NCI-H748 (cell line): ENCODE data around the gene TOR1AIP2.
A peak's percentile ranks its signal among the peaks of the same experiment; 100 is the strongest.

ENCODE experiments used
- DNase-seq: peaks from one replicate; lab custom pipeline; 2025; ENCODE audit not compliant: unreplicated experiment; lab: John Stamatoyannopoulos, UW

TOR1AIP2 gene

DNA sequence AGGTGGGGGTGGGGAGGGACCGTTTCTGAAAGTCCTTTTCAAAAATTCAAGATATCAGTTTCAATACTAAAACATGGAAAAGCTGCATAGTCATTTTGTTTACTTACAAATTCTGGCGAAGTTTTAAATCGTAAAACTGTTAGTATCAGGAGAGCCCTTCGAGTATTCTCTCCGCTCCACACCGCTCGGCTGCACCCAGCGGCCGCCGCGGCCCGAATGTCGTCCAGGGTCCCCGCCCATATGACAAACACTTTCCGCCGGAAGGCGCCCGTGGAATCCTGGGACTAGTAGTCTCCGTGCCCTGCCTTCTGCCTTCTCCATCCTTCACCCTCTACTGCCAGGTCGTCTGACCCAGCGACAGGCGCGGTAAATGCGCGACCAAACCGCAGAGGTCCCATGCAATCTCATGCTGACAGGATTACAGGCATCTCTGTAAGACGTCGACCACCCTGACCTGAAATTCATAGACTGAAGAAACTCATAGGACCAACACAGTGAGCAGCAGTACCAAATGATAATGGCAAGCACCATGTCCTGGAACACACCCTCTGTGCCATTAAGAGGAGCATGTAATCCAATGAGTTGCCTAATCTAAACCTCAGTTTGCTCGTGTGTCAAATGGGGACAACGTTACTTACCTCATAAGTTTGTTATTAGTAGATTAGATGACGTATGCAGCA lies at the start of gene TOR1AIP2:
Gene TOR1AIP2, minus strand, starts transcription at position 218 of the 680 bp plus-strand sequence. CDS start 25,138 bp downstream, outside the sequence.
- peak; percentile 86 for DNase-seq

DNA sequence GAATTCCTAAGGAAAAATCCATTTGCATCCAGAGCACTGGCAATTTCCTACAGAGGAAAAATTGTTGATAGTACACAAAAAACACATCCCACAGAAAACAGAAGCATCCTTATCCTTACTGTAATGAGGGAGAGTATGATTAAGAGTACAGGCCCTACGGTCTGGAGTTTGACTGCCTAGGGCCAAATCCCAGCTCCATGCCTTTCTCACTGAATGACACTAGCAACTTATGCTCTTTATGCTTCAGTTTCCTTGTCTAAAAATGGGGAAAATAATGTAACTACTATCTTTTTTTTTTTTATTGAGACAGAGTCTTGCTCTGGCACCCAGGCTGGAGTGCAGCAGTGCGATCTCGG lies 49.2 kb upstream of the TOR1AIP2 start:
- DNase-seq, result no peak

DNA sequence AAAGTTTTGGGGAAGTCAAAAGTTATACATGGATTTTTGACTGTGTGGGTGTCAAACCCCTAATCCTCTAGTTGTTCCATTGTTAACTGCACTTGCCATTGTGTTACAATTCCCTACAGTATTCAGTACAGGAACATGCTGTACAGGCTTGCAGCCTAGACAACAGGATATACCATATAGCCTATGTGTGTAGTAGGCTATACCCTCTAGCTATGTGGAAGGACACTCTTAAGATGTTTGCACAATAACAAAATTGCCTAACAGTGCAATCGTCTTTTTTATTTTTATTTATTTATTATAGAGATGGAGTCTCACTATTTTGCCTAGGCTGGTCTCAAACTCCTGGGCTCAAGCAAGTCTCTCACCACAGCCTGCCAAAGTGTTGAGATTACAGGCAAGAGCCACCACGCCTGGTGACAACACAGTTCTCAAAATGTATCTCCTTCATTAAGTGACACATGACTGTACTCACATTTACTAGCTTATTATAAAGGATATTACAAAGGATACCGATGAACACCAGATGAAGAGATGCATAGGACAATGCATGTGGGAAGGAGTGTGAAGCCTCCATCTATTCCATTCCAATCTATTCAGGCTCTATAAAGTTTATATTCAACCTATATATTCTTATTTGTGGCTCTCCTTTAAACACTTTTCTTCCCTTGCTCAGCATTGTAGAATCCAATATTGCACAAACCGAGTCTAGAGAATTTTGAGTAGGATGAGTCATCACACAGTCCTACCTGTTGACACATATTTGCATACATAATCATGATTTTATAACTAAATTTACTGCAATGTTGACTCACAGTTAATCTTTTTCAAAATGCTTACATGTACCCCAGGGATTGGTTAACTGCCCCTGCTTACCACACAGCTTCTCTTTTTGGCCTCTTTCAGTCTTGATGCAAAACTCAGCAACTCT lies 48.6 kb upstream of the TOR1AIP2 start:
- DNase-seq, result no peak

DNA sequence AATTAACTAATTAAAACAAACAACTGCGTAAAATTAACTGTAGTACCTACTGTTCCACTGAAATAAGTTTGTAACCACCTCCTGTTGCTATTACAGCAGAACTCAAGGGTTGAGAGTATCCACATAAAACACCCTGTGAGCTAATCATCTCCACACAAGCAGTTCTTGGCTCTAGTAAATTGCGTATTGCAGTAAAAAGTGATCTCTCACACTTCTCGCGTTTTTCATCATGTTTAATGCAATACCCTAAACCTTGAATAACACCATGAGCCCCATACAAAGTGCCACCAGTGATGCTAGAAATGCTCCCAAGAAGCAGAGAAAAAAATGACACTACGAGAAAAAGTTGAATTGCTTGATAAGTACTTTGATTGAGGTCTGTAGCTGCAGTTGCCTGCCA lies 47.7 kb upstream of the TOR1AIP2 start:
- DNase-seq, result no peak

DNA sequence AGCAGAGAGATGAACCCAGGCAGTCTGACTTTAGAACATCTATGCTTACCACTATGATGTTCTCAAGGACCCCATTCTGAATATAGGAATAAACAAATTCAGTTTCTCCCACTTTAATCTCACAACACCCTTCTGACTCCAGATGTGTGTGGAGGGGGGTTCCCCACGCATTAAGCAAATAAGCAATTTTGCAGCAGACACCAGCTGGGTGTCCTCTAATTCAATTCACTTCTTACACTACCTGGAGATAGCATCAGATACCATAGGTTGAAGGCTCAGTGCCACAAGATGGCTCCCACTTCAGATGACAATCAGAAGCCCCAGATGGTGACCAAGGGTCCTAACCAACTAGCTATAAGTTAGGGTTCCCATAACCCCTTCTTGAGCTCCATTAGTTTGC lies 46.7 kb upstream of the TOR1AIP2 start:
- DNase-seq, result no peak

DNA sequence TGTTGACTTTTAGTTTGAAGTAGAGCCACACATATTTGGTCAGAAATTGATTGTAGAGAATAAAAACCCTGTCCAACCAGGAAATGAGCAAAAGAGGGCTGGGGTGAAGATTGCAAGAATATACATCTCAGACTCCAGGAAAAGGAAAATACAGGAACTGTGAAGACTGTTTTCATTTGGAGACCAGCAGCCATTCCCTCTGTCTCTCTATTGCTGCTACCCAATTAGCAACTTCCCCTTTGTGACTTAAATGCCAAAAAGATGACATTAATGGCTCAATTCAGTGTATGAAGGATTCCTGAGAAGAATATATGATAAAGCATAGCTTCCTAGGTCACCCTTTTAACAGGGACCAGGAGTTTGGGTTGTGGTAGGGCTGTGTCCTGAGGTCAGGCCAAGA lies 45.4 kb upstream of the TOR1AIP2 start:
- DNase-seq, result no peak

DNA sequence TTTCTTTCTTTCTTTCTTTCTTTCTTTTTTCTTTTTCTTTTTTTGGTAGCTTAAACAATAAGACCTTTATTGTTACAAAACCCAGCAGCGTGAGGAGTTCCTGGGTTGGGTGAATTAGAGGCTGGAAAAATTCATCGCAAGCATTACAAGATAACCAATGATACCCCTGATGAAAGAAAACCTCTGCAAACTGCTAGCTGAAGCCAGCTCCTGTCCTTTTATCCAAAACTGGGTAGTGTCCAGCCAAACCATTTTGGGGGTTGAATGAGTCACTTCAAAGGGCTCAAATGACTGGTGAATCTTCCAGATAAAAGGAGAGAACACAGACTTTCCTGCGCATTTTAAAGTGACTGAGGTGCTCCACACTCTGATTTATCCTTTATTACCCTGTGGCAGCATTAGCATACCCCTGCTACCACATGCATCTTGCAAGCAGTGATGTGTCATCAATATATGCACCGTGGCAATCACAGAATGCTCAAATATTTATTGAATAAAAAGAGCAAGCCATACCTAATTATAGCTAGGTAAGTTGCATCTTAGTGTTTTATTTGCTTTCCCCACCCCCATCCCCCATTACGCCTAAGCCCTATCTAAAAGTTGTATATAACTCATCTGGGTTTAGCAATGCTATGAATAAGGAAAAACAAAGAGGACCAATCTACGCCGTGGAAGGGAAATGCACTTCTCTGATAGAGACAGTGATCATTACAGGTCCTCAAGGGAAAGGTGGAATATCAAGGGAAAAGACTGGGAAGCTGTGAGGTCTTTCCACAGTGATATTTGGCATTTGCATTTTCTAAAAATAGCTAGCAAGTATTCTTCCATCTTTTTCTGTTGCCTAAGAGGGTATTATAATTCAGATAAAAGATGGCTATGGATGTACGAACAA lies 44.6 kb upstream of the TOR1AIP2 start:
- no peak for DNase-seq

DNA sequence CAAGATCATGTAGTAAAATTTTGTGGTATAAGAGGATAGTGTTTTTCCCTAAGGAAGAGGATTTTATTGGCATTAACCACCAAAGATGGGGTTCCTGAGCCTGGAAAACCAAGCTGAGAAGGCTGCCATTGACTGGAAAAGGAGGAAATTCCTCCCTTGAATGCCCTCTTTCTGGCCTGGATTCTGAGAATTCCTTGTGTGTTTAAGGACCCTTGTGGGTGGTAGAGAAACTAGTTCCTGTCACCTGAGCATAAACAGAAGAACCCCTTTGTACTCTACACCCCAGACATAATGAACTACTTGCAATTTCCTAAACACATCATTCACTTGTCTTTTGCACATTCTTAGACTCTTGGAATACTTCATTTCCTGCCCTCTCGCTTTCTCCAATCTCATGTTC lies 43.9 kb upstream of the TOR1AIP2 start:
- no peak for DNase-seq

DNA sequence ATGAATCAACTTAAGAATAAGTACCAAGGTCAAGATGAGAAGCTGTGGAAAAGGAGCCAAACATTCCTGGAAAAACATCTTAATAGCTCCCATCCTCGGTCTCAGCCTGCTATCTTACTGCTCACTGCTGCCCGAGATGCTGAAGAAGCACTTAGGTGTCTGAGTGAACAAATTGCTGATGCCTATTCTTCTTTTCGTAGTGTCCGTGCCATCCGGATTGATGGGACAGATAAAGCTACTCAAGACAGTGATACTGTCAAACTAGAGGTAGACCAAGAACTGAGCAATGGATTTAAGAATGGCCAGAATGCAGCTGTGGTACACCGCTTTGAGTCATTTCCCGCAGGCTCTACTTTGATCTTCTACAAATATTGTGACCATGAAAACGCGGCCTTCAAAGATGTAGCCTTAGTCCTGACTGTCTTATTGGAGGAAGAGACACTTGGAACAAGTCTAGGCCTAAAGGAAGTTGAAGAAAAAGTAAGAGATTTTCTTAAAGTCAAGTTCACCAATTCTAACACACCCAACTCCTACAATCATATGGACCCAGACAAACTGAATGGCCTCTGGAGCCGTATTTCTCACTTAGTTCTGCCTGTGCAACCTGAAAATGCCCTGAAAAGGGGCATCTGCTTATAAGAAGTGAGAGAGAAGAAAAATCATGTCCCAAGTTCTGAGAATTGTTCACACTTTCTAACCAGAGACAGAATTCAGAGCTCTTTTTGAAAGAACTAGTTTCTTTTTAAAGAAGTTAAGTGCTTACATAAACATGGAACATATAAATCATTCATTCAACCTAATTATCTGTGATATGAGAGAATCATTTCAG lies 40.2 kb upstream of the TOR1AIP2 start:
- DNase-seq, result no peak

DNA sequence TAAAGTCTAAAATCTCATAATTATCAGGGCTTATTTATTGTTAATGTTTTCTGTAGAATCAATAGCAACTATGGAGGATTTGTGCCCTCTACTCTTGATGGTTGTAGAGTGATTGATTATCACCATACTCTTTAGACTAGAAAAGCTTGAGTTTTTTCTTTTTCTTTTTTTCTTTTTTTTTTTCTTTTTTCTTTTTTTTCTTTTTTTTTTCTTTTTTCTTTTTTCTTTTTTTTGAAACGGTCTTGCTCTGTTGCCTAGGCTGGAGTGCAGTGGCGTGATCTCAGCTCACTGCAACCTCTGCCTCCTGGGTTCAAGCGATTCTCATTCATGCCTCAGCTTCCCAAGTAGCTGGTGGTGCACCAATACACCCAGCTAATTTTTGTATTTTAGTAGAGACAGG lies 34.2 kb upstream of the TOR1AIP2 start:
- DNase-seq, result no peak

DNA sequence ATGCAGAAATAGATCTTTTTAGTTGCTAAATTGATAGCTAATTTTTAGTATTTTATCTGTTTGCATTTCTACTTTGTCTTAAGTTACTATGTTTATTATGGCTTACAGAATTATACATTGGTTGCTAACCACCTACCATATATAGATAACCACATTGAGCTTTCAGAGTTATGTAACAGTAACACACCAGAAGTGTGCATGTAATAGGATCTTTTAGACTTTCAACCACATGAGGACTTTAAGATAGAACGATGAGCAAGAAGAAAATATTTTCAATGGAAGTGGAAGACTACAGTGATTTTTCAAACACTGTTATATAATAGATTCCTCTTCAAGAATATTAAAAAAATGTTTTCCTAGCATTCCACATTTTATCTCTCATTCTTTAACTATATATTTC lies 33.3 kb upstream of the TOR1AIP2 start:
- DNase-seq, result no peak

DNA sequence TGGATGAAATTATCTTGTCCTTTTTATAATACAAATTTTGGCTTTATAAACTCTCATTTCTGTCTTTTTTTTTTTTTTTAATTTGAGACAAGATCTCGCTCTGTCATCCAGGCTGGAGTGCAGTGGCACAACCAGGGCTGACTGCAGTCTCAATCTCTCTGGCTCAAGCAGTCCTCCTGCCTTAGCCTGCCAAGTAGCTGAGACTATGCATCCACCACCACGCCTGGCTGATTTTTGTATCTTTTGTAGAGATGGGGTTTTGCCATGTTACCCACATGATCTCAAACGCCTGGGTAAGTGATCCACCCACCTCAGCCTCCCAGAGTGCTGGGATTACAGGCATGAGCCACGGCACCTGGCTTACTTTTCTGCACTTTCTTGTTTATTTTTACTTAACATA lies 12.0 kb upstream of the TOR1AIP2 start:
- no peak for DNase-seq

DNA sequence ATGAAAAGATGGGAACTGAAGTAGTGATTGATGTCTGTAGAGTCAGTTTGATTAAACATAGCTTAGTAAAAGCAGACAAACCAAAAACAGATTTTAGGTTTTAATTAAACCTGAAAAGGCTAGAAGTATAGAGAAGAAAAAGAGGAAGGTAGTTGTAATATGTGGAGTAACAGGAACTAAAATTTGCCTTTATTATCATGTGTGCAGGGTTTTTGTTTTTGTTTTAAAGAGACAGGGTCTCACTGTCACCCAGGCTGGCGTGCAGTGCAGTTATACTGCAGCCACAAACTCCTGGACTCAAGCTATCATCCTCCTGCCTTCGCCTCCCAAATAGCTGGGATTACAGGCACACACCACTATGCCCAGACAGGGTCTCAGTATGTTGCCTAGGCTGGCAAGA lies 10.5 kb upstream of the TOR1AIP2 start:
- DNase-seq, result no peak

DNA sequence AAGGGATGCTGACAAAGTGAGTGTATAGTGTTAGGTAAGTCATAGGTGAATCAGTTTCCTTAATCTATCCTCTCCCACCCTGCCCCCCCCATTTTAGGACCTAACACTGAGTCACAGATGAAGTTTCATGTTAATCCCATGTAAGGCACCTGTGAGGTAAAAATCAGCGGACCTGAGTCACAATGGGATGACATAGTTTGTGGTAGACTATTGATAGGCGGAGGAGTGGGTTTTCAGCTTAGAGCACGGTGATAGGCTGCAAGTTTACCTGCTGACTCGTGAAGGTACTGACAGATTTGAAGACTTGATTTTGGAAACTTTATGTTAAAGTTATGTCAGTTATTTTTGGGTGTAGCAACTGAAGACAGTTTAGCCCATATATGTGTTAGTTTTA lies 6.1 kb upstream of the TOR1AIP2 start:
- DNase-seq, result peak; percentile 45

DNA sequence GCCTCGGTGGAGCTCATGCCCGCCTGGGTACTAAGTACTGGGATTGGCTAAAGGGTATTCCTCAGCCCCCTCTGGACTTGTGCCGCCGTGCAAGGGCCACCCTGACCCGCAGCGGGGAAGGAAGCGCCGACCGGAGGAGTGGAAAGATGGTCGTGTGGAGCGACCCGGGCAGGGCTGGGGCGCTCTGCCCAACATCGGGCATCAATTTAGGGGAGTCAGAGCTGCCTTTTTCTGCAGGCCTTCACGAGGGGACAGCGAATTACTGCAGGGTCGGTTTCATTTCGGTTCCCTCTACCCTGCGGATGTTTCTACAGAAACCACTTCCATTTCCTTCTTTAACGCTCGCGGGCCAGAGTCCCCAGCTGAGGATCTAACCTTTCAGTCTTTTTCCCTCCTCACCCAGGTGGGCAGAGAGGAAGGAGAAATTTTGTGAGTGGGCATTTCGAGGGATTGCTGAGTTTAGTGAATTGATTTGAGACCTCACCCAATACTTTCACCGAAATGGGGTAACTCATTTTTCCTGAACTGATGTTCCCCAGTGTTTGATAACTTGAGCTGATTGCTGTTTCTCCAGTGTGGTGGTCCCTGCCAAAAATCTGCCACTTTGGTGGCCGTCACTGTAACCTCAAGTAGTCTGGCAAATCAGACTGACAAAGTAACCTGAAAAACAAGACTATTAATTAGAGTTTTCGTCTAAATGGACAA lies 5.6 kb upstream of the TOR1AIP2 start:
- DNase-seq, result no peak

DNA sequence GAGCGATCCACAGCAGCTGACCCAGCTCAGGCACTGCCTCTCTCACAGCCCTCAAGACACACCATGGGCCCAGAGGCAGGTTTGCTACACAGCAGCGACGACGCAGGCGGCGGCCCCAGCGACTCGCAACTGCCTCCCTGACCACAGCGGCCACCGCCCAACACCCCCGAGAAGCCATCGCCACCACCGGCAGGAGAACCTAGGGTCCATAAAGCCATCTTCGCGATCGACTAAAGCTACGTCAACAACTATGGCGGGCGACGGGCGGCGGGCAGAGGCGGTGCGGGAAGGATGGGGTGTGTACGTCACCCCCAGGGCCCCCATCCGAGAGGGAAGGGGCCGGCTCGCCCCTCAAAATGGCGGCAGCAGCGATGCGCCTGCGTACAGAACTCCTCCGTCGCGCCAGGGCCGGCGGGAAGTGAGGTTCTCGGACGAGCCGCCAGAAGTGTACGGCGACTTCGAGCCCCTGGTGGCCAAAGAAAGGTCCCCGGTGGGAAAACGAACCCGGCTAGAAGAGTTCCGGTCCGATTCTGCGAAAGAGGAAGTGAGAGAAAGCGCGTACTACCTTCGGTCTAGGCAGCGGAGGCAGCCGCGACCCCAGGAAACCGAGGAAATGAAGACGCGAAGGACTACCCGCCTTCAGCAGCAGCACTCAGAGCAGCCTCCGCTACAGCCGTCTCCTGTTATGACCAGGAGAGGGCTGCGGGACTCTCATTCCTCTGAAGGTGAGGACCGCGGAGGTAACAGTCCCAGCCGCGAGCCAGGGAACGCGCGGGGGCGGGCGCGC lies 4.8 kb upstream of the TOR1AIP2 start, which contains the start of gene TOR1AIP1:
Gene TOR1AIP1, plus strand, starts transcription at position 33 of the 787 bp plus-strand sequence. Its CDS starts 218 bp downstream, at position 251.
- peak; percentile 96 for DNase-seq

DNA sequence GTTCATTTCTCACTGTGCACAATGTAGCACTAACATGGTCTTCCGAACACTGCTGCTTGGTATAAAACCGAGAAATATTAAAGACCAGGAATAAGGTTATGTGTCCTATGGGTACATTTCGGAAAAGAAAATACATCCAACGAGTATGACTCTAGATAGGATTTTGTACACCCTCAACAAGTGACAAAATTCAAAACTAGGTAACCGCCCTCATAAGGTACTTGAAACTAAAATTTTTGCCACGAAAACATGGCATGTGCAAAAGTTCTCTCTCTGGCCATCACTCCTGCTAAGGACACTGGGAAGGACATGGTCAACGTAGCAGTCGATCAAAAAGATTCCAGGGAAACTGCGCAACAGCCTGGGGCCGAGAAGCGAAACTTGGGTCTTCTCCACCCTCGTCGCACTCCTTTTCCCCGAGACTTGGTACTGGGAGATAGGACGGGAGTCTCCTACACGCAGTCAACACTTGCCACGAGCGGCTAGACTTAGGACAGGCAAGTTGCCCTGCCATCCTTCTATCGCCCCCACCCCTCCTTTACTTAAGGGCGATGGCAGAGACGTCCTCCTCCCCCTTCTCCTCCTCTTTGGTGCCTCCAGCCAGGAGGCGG lies 4.1 kb upstream of the TOR1AIP2 start:
- no peak for DNase-seq

DNA sequence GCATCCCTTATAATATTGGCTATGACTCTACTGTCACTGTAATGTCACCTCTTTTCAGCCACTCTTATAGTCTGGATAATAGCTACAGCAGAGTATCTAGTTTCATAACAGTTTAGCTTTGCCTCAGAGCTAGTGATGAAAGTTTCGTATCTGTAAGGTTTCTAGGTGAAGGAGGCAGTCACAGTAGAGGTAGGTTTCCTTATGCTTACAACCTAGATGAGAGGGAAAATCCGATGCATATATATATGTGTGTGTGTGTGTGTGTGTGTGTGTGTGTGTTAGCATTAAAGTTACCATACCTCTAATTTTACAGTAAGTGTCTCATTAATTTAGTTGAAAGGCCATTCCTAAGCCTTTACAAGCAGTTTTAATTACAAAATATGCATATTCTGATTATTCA lies 2.2 kb upstream of the TOR1AIP2 start:
- no peak for DNase-seq

DNA sequence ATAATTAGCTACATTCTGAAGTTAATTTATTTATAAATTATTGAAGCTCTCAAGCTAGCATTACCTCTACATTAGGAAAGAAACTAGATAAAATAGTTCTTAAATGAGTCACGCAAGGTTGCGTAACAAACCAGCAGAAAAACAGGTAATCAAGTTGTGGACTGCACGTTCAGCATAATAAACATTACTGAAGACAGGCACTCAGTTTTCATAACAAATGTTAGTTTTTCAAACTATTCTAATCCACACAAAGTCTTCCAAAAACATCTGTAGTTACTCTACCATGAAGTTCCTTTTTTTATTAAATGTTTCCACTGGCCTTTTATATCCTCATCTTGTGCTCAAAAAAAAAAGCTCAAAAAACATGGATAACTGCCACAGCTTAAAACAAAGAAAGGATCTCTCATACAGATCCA lies 1.3 kb downstream of the TOR1AIP2 start:
- DNase-seq, result no peak
